HEK293T (cell line): Measurements from ENCODE around the gene C4BPB.
"Not testable (repeated sequence)": the region's sequence is repeated elsewhere in the genome, so short reads cannot be mapped to it uniquely, and the experiment has no call there.

Experiments
- CTCF ChIA-PET: fragments of 350-600 bp; formaldehyde crosslinking; extraction: SDS; loops from one replicate; lab custom pipeline; 2021; ENCODE audit warnings: antibody characterized with exemption, inconsistent platforms; lab: Yijun Ruan, JAX
- POLR2A ChIA-PET: fragments of 350-600 bp; formaldehyde crosslinking; extraction: SDS; loops from one replicate; lab custom pipeline; 2020; ENCODE audit warnings: antibody characterized with exemption, inconsistent platforms; lab: Yijun Ruan, JAX
- DNase-seq: peaks from one replicate; pipeline ENCODE4 v3.0.0; 2012; ENCODE audit warnings: mixed read lengths; ENCODE audit errors: extremely low spot score
- ARNT ChIP-seq: fragments of 450-650 bp; IDR thresholded peaks from 2 replicates; pipeline ENCODE4 v1.6.1; 2017; ENCODE audit warnings: mild to moderate bottlenecking
- BHLHE40 ChIP-seq: fragments of 450-650 bp; IDR thresholded peaks from 2 replicates; pipeline ENCODE4 v1.6.1; 2016; ENCODE audit warnings: mild to moderate bottlenecking, moderate library complexity, borderline replicate concordance
- CTBP1 ChIP-seq: fragments of 450-650 bp; IDR thresholded peaks from 2 replicates; pipeline ENCODE4 v1.6.1; 2016; ENCODE audit warnings: borderline replicate concordance
- ELF4 ChIP-seq: fragments of 450-650 bp; IDR thresholded peaks from 2 replicates; pipeline ENCODE4 v1.6.1; 2017; ENCODE audit warnings: antibody characterized with exemption
- FOXA1 ChIP-seq: fragments of 450-650 bp; IDR thresholded peaks from 2 replicates; pipeline ENCODE4 v1.6.1; 2016; ENCODE audit warnings: mild to moderate bottlenecking
- FOXK2 ChIP-seq: fragments of 450-650 bp; IDR thresholded peaks from 2 replicates; pipeline ENCODE4 v1.6.1; 2016; ENCODE audit warnings: mild to moderate bottlenecking
- FOXM1 ChIP-seq: fragments of 450-650 bp; IDR thresholded peaks from 2 replicates; pipeline ENCODE4 v1.6.1; 2017; ENCODE audit warnings: mild to moderate bottlenecking, borderline replicate concordance
- HDGF ChIP-seq: fragments of 450-650 bp; IDR thresholded peaks from 2 replicates; pipeline ENCODE4 v1.6.1; 2017; ENCODE audit warnings: antibody characterized with exemption, borderline replicate concordance
- L3MBTL2 ChIP-seq: fragments of 450-650 bp; conservative IDR thresholded peaks from 2 replicates; pipeline ENCODE4 v1.6.1; 2016; ENCODE audit warnings: mild to moderate bottlenecking
- LEF1 ChIP-seq: fragments of 450-650 bp; IDR thresholded peaks from 2 replicates; pipeline ENCODE4 v1.6.1; 2017; ENCODE audit warnings: mild to moderate bottlenecking, borderline replicate concordance
- NFRKB ChIP-seq: fragments of 450-650 bp; IDR thresholded peaks from 2 replicates; pipeline ENCODE4 v1.6.1; 2016; ENCODE audit warnings: mild to moderate bottlenecking, moderate library complexity
- PKNOX1 ChIP-seq: fragments of 450-650 bp; IDR thresholded peaks from 2 replicates; pipeline ENCODE4 v1.6.1; 2016
- SP1 ChIP-seq: fragments of 450-650 bp; IDR thresholded peaks from 2 replicates; pipeline ENCODE4 v1.6.1; 2017
- SUZ12 ChIP-seq: fragments of 450-650 bp; IDR thresholded peaks from 2 replicates; pipeline ENCODE4 v1.6.1; 2016; ENCODE audit warnings: mild to moderate bottlenecking
- TARDBP ChIP-seq: fragments of 450-650 bp; IDR thresholded peaks from 2 replicates; pipeline ENCODE4 v1.6.1; 2016
- ZNF384 ChIP-seq: fragments of 450-650 bp; IDR thresholded peaks from 2 replicates; pipeline ENCODE4 v1.6.1; 2016

The C4BPB gene

GRCh38 chr1:207088701-207089626 lies at the start of gene C4BPB:
C4BPB (plus strand) TSS chr1:207088860; CDS start chr1:207089532, 672 bp downstream.
- ChIA-PET POLR2A (no interaction called here), CTCF (no interaction called here)
- TF ChIP-seq FOXK2, result no peak
- TF ChIP-seq CTBP1, result no peak
- no peak for TF ChIP-seq LEF1
- no peak for TF ChIP-seq ZNF384
- no peak for TF ChIP-seq FOXA1
- TF ChIP-seq HDGF, result no peak
- TF ChIP-seq SUZ12, result no peak
- TF ChIP-seq ARNT, result no peak
- TF ChIP-seq ELF4, result no peak
- TF ChIP-seq L3MBTL2, result no peak
- no peak for DNase-seq

GRCh38 chr1:207039380-207040180 lies 49.1 kb upstream of the C4BPB start:
- ChIA-PET CTCF (no interaction called here), POLR2A (interaction anchor here (0.9 kb wide), 1 partner anchor 13 kb away, joined by 3 read pairs; the partner anchor contains the start of gene PFKFB2)
- DNase-seq, result no peak
- no peak for TF ChIP-seq BHLHE40
- TF ChIP-seq L3MBTL2, result no peak
- TF ChIP-seq FOXM1, result no peak
- TF ChIP-seq FOXK2, result no peak
- TF ChIP-seq ZNF384, result no peak
- no peak for TF ChIP-seq LEF1
- no peak for TF ChIP-seq ARNT
- TF ChIP-seq TARDBP, result no peak

- POLR2A ChIA-PET, result interaction anchor here (0.9 kb wide), 1 partner anchor 13 kb away, joined by 3 read pairs; the partner anchor contains the start of gene PFKFB2
- no peak for DNase-seq
- CTCF ChIA-PET, result interaction anchor here (1.1 kb wide), 1 partner anchor 10 kb away, joined by 3 read pairs; no protein-coding TSS in a partner anchor
- no peak for TF ChIP-seq FOXK2
Observed at GRCh38 chr1:207040181-207040533, 48.5 kb upstream of the C4BPB start.

- POLR2A ChIA-PET, result interaction anchor here (1.2 kb wide), 1 partner anchor 11 kb away, joined by 3 read pairs; the partner anchor contains the start of gene PFKFB2
- DNase-seq, CTCF ChIA-PET: not testable (repeated sequence)
Observed at GRCh38 chr1:207041397-207041796, 47.3 kb upstream of the C4BPB start.

GRCh38 chr1:207045453-207045852 lies 43.2 kb upstream of the C4BPB start:
- TF ChIP-seq HDGF (no peak), BHLHE40 (no peak), FOXA1 (no peak), FOXK2 (no peak), ZNF384 (no peak), SP1 (no peak), L3MBTL2 (no peak)
- DNase-seq, result no peak
- POLR2A ChIA-PET, result no interaction called here
- CTCF ChIA-PET, result no interaction called here

- TF ChIP-seq HDGF (no peak), FOXM1 (no peak), ELF4 (no peak), FOXA1 (no peak), NFRKB (no peak), ARNT (no peak), BHLHE40 (no peak), SUZ12 (no peak), ZNF384 (no peak), TARDBP (no peak), PKNOX1 (no peak)
- DNase-seq, result no peak
- ChIA-PET POLR2A (no interaction called here), CTCF (no interaction called here)
Observed at GRCh38 chr1:207047505-207047904, 41.2 kb upstream of the C4BPB start.

- POLR2A ChIA-PET, result no interaction called here
- no peak for TF ChIP-seq SP1
- TF ChIP-seq ELF4, result no peak
- no peak for TF ChIP-seq L3MBTL2
- no peak for TF ChIP-seq TARDBP
- TF ChIP-seq PKNOX1, result no peak
- TF ChIP-seq SUZ12, result no peak
- TF ChIP-seq LEF1, result no peak
- no peak for TF ChIP-seq ZNF384
- DNase-seq, result no peak
- CTCF ChIA-PET, result no interaction called here
Observed at GRCh38 chr1:207048041-207048440, 40.6 kb upstream of the C4BPB start.
